ENCODE data around the gene HDAC5.

GRCh38 chr17:44062871-44063270, 60.6 kb downstream of the HDAC5 start:
- TF ChIP-seq, protein P1, sequence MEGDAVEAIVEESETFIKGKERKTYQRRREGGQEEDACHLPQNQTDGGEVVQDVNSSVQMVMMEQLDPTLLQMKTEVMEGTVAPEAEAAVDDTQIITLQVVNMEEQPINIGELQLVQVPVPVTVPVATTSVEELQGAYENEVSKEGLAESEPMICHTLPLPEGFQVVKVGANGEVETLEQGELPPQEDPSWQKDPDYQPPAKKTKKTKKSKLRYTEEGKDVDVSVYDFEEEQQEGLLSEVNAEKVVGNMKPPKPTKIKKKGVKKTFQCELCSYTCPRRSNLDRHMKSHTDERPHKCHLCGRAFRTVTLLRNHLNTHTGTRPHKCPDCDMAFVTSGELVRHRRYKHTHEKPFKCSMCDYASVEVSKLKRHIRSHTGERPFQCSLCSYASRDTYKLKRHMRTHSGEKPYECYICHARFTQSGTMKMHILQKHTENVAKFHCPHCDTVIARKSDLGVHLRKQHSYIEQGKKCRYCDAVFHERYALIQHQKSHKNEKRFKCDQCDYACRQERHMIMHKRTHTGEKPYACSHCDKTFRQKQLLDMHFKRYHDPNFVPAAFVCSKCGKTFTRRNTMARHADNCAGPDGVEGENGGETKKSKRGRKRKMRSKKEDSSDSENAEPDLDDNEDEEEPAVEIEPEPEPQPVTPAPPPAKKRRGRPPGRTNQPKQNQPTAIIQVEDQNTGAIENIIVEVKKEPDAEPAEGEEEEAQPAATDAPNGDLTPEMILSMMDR (IDR thresholded peaks at IDR 0.05): no peak
- TF ChIP-seq POLR2A (IDR thresholded peaks at IDR 0.05): no peak

Measured in body of pancreas (tissue), 4 donors.